H9 (cell line): ENCODE results near the gene CACNA1D. TPM values are rescaled to one million over a fixed set of nuclear protein-coding genes. Genes with fewer than 3 reads are reported as not detected.
A peak's percentile ranks its signal among the peaks of the same experiment; 100 is the strongest.

Experiments used
- DNase-seq: peaks from one replicate; pipeline ENCODE4 v3.0.0-alpha.2; 2017
- H2AFZ ChIP-seq: one replicate; pipeline ENCODE4 v1.6.1; 2013; ENCODE audit warnings: mild to moderate bottlenecking, low read length, control low read depth, moderate library complexity
- H2AK5ac ChIP-seq: 2 replicates; pipeline ENCODE4 v1.6.1; 2013; ENCODE audit warnings: low read length, control low read depth, mixed read lengths; ENCODE audit not compliant: insufficient read length
- H2BK120ac ChIP-seq: one replicate; pipeline ENCODE4 v1.6.1; 2013; ENCODE audit warnings: low read depth, mild to moderate bottlenecking, low read length, control low read depth, inconsistent platforms; ENCODE audit not compliant: poor library complexity, severe bottlenecking
- H2BK12ac ChIP-seq: 2 replicates; pipeline ENCODE4 v1.6.1; 2013; ENCODE audit warnings: low read length, control low read depth, mixed read lengths, low read depth; ENCODE audit not compliant: insufficient read length
- H2BK15ac ChIP-seq: 2 replicates; pipeline ENCODE4 v1.6.1; 2013; ENCODE audit warnings: low read depth, low read length, control low read depth
- H2BK20ac ChIP-seq: one replicate; pipeline ENCODE4 v1.6.1; 2013; ENCODE audit warnings: low read depth, mild to moderate bottlenecking, low read length, control low read depth, inconsistent platforms; ENCODE audit not compliant: poor library complexity, severe bottlenecking
- H2BK5ac ChIP-seq: 2 replicates; pipeline ENCODE4 v1.6.1; 2013; ENCODE audit warnings: low read length, control low read depth, mixed read lengths; ENCODE audit not compliant: insufficient read length
- H3K14ac ChIP-seq: 2 replicates; pipeline ENCODE4 v1.6.1; 2013; ENCODE audit warnings: low read length, control low read depth; ENCODE audit not compliant: insufficient read depth
- H3K18ac ChIP-seq: 2 replicates; pipeline ENCODE4 v1.6.1; 2013; ENCODE audit warnings: low read depth, mild to moderate bottlenecking, mixed read lengths, low read length, control low read depth; ENCODE audit not compliant: insufficient read length
- H3K23ac ChIP-seq: 2 replicates; pipeline ENCODE4 v1.6.1; 2013; ENCODE audit warnings: low read length, control low read depth, mixed read lengths, low read depth; ENCODE audit not compliant: insufficient read length
- H3K23me2 ChIP-seq: 2 replicates; pipeline ENCODE4 v1.6.1; 2013; ENCODE audit warnings: low read depth, mild to moderate bottlenecking, mixed read lengths, low read length, control low read depth; ENCODE audit not compliant: insufficient read length, poor library complexity, severe bottlenecking
- H3K27ac ChIP-seq: 2 replicates; pipeline ENCODE4 v1.5.1; 2013; ENCODE audit warnings: low read length, control low read depth, mixed read lengths, low read depth; ENCODE audit not compliant: insufficient read length
- H3K27me3 ChIP-seq: 2 replicates; pipeline ENCODE4 v1.6.1; 2013; ENCODE audit warnings: low read length, control low read depth, inconsistent platforms; ENCODE audit not compliant: insufficient read depth
- H3K4ac ChIP-seq: 2 replicates; pipeline ENCODE4 v1.6.1; 2013; ENCODE audit warnings: low read depth, mild to moderate bottlenecking, control low read depth, inconsistent platforms, low read length, moderate library complexity
- H3K4me1 ChIP-seq: 2 replicates; pipeline ENCODE4 v1.6.1; 2013; ENCODE audit warnings: low read length, control low read depth, inconsistent platforms; ENCODE audit not compliant: insufficient read depth
- H3K4me2 ChIP-seq: 2 replicates; pipeline ENCODE4 v1.6.1; 2013; ENCODE audit warnings: low read length, control low read depth, mixed read lengths; ENCODE audit not compliant: insufficient read length, insufficient read depth
- H3K56ac ChIP-seq: 2 replicates; pipeline ENCODE4 v1.6.1; 2013; ENCODE audit warnings: low read depth, mild to moderate bottlenecking, mixed read lengths, low read length, control low read depth; ENCODE audit not compliant: insufficient read length
- H3K79me1 ChIP-seq: 2 replicates; pipeline ENCODE4 v1.6.1; 2013; ENCODE audit warnings: low read depth, mild to moderate bottlenecking, moderate library complexity, low read length, control low read depth, inconsistent platforms; ENCODE audit not compliant: insufficient read depth, poor library complexity, severe bottlenecking
- H3K79me2 ChIP-seq: 2 replicates; pipeline ENCODE4 v1.6.1; 2013; ENCODE audit warnings: low read length, control low read depth, inconsistent platforms; ENCODE audit not compliant: insufficient read depth
- H3K9ac ChIP-seq: 2 replicates; pipeline ENCODE4 v1.6.1; 2013; ENCODE audit warnings: low read length, control low read depth, mixed read lengths; ENCODE audit not compliant: insufficient read length; ENCODE audit errors: extremely low read depth
- H3K9me3 ChIP-seq: one replicate; pipeline ENCODE4 v1.6.1; 2013; ENCODE audit warnings: low read depth, low read length, inconsistent platforms; ENCODE audit not compliant: control insufficient read depth
- H3T11ph ChIP-seq: one replicate; pipeline ENCODE4 v1.6.1; 2013; ENCODE audit warnings: mild to moderate bottlenecking, low read length, control low read depth, inconsistent platforms
- H4K20me1 ChIP-seq: one replicate; pipeline ENCODE4 v1.6.1; 2013; ENCODE audit not compliant: control insufficient read depth, insufficient read length, insufficient read depth
- H4K5ac ChIP-seq: 2 replicates; pipeline ENCODE4 v1.6.1; 2013; ENCODE audit warnings: low read depth, mild to moderate bottlenecking, mixed read lengths, low read length, control low read depth; ENCODE audit not compliant: insufficient read length
- H4K8ac ChIP-seq: replicated peaks from 2 replicates; pipeline ENCODE4 v1.6.1; 2013; ENCODE audit warnings: low read length, control low read depth, mixed read lengths, low read depth; ENCODE audit not compliant: insufficient read length
- H4K91ac ChIP-seq: 2 replicates; pipeline ENCODE4 v1.6.1; 2013; ENCODE audit warnings: low read depth, mild to moderate bottlenecking, moderate library complexity, mixed read lengths, low read length, control low read depth; ENCODE audit not compliant: insufficient read length
- H3K27ac Mint-ChIP-seq, 3 experiments: 2 replicates in 2 of 3; 3 replicates in 1 of 3; pipeline ENCODE4 v1.8.0; 2020 to 2021; ENCODE audit warnings: mixed read lengths in 3 of 3, mild to moderate bottlenecking in 1 of 3, moderate library complexity in 1 of 3
- H3K27me3 Mint-ChIP-seq: 2 replicates; pipeline ENCODE4 v1.8.0; 2021; ENCODE audit warnings: low read depth, mild to moderate bottlenecking, moderate library complexity, mixed read lengths
- H3K36me3 Mint-ChIP-seq, 3 experiments: 2 replicates in 2 of 3; 3 replicates in 1 of 3; pipeline ENCODE4 v1.8.0; 2020 to 2021; ENCODE audit warnings: low read depth in 3 of 3, mixed read lengths in 3 of 3; ENCODE audit not compliant: insufficient read depth in 1 of 3
- H3K4me1 Mint-ChIP-seq, 2 experiments: 2 replicates each; pipeline ENCODE4 v1.8.0; 2020; ENCODE audit warnings: mixed read lengths in 2 of 2
- H3K4me3 Mint-ChIP-seq, 2 experiments: 2 replicates in 1 of 2; 3 replicates in 1 of 2; pipeline ENCODE4 v1.8.0; 2020 to 2021; ENCODE audit warnings: mild to moderate bottlenecking in 2 of 2, mixed read lengths in 2 of 2, moderate library complexity in 1 of 2
- H3K9me3 Mint-ChIP-seq, 2 experiments: 2 replicates in 1 of 2; 3 replicates in 1 of 2; pipeline ENCODE4 v1.8.0; 2020; ENCODE audit warnings: mild to moderate bottlenecking in 2 of 2, mixed read lengths in 2 of 2, moderate library complexity in 1 of 2
- CTCF ChIP-seq: fragments of 200-600 bp; sonication (generic); conservative IDR thresholded peaks from 3 replicates; pipeline ENCODE4 v1.8.0; 2021; ENCODE audit warnings: antibody characterized with exemption, mild to moderate bottlenecking
- WGBS: extraction: QIAGEN DNeasy Blood & Tissue Kit; methylation state at CpG from one replicate; pipeline ENCODE4 v1.1.7; 2013; ENCODE audit warnings: missing lambda C conversion rate, low lambda C conversion rate, mixed read lengths; ENCODE audit not compliant: insufficient read length; ENCODE audit errors: extremely low coverage; 5-methylcytosine and 5-hydroxymethylcytosine counted together
- total RNA-seq: library from RNA; stranded (reverse); gene quantifications from 2 replicates; pipeline ENCODE4 v1.2.1, GENCODE V29; 2021

Gene CACNA1D
- total RNA-seq, 1 experiment from 2014 or later, result 3.5 TPM

- H2BK12ac ChIP-seq, result no peak overlapping the region
- no peak overlapping the region for H2BK15ac ChIP-seq
- no CpG with 5 or more reads among the region's 17 CpGs for WGBS
- Mint-ChIP-seq H3K9me3 (no peaks in the 10 kb centered on the region), H3K27me3 (peaks cover 35% of the 10 kb centered on the region), H3K27ac (peak overlapping the region in 2 of 3 experiments; percentile 18 to 53; a peak in 2 of 7 replicates), H3K4me1 (peaks cover 34 to 54% of the 10 kb centered on the region in 2 experiments), H3K36me3 (peaks cover 0 to 2% (median 0%) of the 10 kb centered on the region in 3 experiments; a peak in 3 of 7 replicates), H3K4me3 (no peak overlapping the region)
- no peak overlapping the region for H3K9ac ChIP-seq
- no peak overlapping the region for H3K14ac ChIP-seq
- H3K79me2 ChIP-seq, result no peaks in the 10 kb centered on the region
- no peak overlapping the region for H3T11ph ChIP-seq
- no peak overlapping the region for H3K56ac ChIP-seq
- H3K23ac ChIP-seq, result no peak overlapping the region
- H3K79me1 ChIP-seq, result no peaks in the 10 kb centered on the region
- no peaks in the 10 kb centered on the region for H3K27me3 ChIP-seq
- H3K4me2 ChIP-seq, result no peak overlapping the region
- H3K4ac ChIP-seq, result no peak overlapping the region
- no peak for TF ChIP-seq CTCF
- no peaks in the 10 kb centered on the region for H4K20me1 ChIP-seq
- no peak for DNase-seq
- H3K18ac ChIP-seq, result no peak overlapping the region
- H3K9me3 ChIP-seq, result no peaks in the 10 kb centered on the region
- peaks cover 16% of the 10 kb centered on the region; the same call in 1 of the 2 replicates for H3K4me1 ChIP-seq
- H2BK20ac ChIP-seq, result no peak overlapping the region
- H3K27ac ChIP-seq, result no peak overlapping the region
- no peaks in the 10 kb centered on the region for H3K23me2 ChIP-seq
- H2AFZ ChIP-seq, result no peak overlapping the region
- H4K91ac ChIP-seq, result no peak overlapping the region
- H4K8ac ChIP-seq, result no peak overlapping the region
- no peak overlapping the region for H4K5ac ChIP-seq
- H2AK5ac ChIP-seq, result no peak overlapping the region
- H2BK5ac ChIP-seq, result no peak overlapping the region
- no peak overlapping the region for H2BK120ac ChIP-seq
These were observed 256.1 kb downstream of the CACNA1D start for GRCh38 chr3:53750253-53751210.
